Osteocyte (in vitro differentiated cells): ENCODE measurements around the gene FBXO8. TPM values are rescaled to one million over a fixed set of nuclear protein-coding genes. Genes with fewer than 3 reads are reported as not detected.
A peak's percentile ranks its signal among the peaks of the same experiment; 100 is the strongest.

Experiments
- DNase-seq: peaks from one replicate; pipeline ENCODE4 v3.0.0; 2021; ENCODE audit warnings: mixed read lengths; ENCODE audit not compliant: unreplicated experiment; ENCODE audit errors: extremely low spot score
- H3K27ac Mint-ChIP-seq: one replicate; pipeline ENCODE4 v1.8.0; 2021; ENCODE audit warnings: mild to moderate bottlenecking, mixed read lengths; ENCODE audit not compliant: unreplicated experiment
- H3K27me3 Mint-ChIP-seq: one replicate; pipeline ENCODE4 v1.8.0; 2021; ENCODE audit warnings: mixed read lengths; ENCODE audit not compliant: unreplicated experiment
- H3K36me3 Mint-ChIP-seq: one replicate; pipeline ENCODE4 v1.8.0; 2021; ENCODE audit warnings: mixed read lengths; ENCODE audit not compliant: unreplicated experiment
- H3K4me1 Mint-ChIP-seq: one replicate; pipeline ENCODE4 v1.8.0; 2021; ENCODE audit warnings: mixed read lengths; ENCODE audit not compliant: unreplicated experiment
- H3K4me3 Mint-ChIP-seq: one replicate; pipeline ENCODE4 v1.8.0; 2021; ENCODE audit warnings: mild to moderate bottlenecking, moderate library complexity, mixed read lengths; ENCODE audit not compliant: unreplicated experiment
- H3K9me3 Mint-ChIP-seq: one replicate; pipeline ENCODE4 v1.8.0; 2021; ENCODE audit warnings: mixed read lengths; ENCODE audit not compliant: unreplicated experiment
- total RNA-seq: library from RNA; stranded (reverse); gene quantifications from 2 replicates; pipeline ENCODE4 v1.2.1, GENCODE V29; 2021
- TF ChIP-seq, protein P1 (sequence below): fragments of 200-600 bp; sonication (generic); IDR thresholded peaks from 2 replicates; pipeline ENCODE4 v1.5.0; 2021; ENCODE audit warnings: antibody characterized with exemption, mild to moderate bottlenecking, moderate library complexity

The FBXO8 gene
- total RNA-seq, 1 donor from 2014 or later = 22.0 TPM

DNA sequence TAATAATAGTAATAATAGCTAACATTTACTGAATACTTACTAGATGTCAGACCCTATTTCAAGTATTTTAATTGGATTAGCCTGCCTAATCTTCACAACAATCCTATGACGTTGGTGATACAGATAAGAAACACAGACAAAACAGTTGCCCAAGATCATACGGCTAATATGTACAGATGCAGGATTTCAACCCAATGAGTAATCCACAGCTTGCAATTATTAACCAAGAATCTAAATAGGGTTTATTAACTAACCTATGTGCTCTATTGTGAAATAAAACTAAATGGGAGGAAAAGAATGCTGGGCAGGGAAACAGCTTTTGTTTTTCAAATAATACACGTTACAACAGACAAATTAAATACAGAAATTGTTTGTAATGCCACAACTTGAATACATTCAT lies 23.4 kb downstream of the FBXO8 start:
- DNase-seq = no peak
- Mint-ChIP-seq H3K27ac (no peak overlapping the region), H3K9me3 (no peaks in the 10 kb centered on the region), H3K27me3 (no peaks in the 10 kb centered on the region), H3K36me3 (peaks cover 4% of the 10 kb centered on the region), H3K4me3 (no peak overlapping the region), H3K4me1 (peaks cover 13% of the 10 kb centered on the region)
- TF ChIP-seq, protein P1, sequence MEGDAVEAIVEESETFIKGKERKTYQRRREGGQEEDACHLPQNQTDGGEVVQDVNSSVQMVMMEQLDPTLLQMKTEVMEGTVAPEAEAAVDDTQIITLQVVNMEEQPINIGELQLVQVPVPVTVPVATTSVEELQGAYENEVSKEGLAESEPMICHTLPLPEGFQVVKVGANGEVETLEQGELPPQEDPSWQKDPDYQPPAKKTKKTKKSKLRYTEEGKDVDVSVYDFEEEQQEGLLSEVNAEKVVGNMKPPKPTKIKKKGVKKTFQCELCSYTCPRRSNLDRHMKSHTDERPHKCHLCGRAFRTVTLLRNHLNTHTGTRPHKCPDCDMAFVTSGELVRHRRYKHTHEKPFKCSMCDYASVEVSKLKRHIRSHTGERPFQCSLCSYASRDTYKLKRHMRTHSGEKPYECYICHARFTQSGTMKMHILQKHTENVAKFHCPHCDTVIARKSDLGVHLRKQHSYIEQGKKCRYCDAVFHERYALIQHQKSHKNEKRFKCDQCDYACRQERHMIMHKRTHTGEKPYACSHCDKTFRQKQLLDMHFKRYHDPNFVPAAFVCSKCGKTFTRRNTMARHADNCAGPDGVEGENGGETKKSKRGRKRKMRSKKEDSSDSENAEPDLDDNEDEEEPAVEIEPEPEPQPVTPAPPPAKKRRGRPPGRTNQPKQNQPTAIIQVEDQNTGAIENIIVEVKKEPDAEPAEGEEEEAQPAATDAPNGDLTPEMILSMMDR = no peak

DNA sequence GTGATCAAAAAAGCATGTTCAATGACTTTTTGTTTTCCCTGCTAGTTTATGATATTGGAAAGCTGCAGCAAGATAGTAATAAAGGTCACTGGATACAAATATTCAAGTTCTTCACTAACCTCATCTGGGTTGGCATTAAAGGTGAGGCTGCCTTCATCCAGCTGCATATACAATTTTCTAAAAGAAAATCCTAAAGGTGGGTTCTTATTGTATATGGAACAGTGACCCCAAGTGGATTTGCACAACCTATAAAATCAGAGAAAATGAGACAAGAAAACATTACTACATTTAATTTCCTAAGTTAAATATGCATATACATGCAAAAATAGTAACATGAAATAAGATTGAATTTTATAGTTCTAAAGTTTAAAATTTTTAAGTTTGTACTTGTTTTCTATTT lies 23.9 kb downstream of the FBXO8 start:
- Mint-ChIP-seq H3K9me3 (no peaks in the 10 kb centered on the region), H3K27ac (no peak overlapping the region), H3K4me1 (peaks cover 13% of the 10 kb centered on the region), H3K27me3 (no peaks in the 10 kb centered on the region), H3K36me3 (peaks cover 6% of the 10 kb centered on the region), H3K4me3 (no peak overlapping the region)
- DNase-seq = no peak
- TF ChIP-seq, protein P1 = no peak

DNA sequence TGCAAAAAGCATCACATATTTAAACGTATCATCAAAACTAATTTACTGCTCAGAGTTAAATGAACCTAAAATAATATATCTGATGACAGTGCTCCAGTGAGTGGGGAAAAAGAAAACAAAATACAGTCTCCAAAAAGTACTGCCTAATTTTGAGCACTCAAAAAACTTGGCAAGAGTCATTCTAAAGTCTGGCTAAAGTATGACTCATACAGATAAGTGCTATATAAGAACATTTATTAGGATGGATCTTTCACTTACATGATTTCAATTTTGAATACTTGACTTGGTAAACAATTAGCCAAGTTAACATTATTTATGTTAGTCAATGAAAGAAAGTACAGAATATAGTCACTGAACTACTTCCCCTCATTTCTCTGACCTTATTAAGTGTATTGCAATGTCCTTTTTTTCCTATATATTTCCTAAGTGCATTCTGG lies 27.2 kb downstream of the FBXO8 start:
- H3K9me3 Mint-ChIP-seq = no peaks in the 10 kb centered on the region
- TF ChIP-seq, protein P1 = no peak
- peaks cover 2% of the 10 kb centered on the region for H3K36me3 Mint-ChIP-seq
- H3K27me3 Mint-ChIP-seq = no peaks in the 10 kb centered on the region
- H3K4me3 Mint-ChIP-seq = no peak overlapping the region
- DNase-seq = no peak
- peaks cover 13% of the 10 kb centered on the region for H3K4me1 Mint-ChIP-seq
- H3K27ac Mint-ChIP-seq = peak overlapping the region; percentile 13

DNA sequence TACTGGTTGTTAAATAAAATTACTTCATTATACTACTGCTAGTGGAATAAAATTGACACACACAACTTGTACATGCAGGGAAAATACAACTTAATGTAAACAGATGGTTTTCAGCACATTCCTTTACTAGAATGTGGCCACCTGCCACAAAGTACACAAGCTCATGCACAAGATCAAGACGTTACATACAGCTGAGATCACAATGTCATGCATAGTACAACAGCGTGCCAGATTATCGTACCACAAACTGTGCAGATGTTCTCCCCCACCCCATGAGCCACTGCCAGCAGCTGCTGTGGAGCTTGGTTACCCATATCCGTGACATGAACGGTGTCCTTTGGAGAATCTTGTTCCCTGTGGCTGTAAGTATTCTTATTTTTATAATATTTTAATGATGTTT lies 27.7 kb downstream of the FBXO8 start:
- H3K27me3 Mint-ChIP-seq = no peaks in the 10 kb centered on the region
- H3K36me3 Mint-ChIP-seq = peaks cover 2% of the 10 kb centered on the region
- no peak overlapping the region for H3K4me3 Mint-ChIP-seq
- peaks cover 13% of the 10 kb centered on the region for H3K4me1 Mint-ChIP-seq
- no peak for DNase-seq
- no peak overlapping the region for H3K27ac Mint-ChIP-seq
- H3K9me3 Mint-ChIP-seq = no peaks in the 10 kb centered on the region
- TF ChIP-seq, protein P1 = no peak

DNA sequence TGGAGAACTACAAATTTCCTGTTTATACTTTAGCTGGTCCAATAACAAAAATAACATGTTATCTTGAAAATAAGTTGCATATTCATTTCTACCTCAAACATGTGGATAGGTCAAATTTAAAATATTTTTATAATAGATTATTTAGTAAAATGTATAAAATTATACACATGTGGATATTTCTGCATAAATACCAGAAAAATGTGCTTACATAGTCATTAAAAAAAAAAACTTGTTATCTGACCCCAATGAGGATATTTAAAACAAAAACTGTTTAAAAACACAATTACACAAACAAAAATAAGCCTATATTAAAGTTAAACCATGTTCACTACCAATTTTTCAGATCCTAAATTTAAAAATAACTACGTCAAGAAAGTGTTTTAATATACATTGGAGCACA lies 28.1 kb downstream of the FBXO8 start:
- DNase-seq = no peak
- TF ChIP-seq, protein P1 = no peak
- Mint-ChIP-seq H3K27ac (no peak overlapping the region), H3K4me3 (no peak overlapping the region), H3K36me3 (peaks cover 3% of the 10 kb centered on the region), H3K27me3 (no peaks in the 10 kb centered on the region), H3K9me3 (no peaks in the 10 kb centered on the region), H3K4me1 (peaks cover 13% of the 10 kb centered on the region)
